ENCODE data around the gene MRPL16.
"Not testable (repeated sequence)": the region's sequence is repeated elsewhere in the genome, so short reads cannot be mapped to it uniquely, and the experiment has no call there.

The MRPL16 gene

GRCh38 chr11:59807047-59807610 lies 3.4 kb downstream of the MRPL16 start:
- DNase-seq: no peak

GRCh38 chr11:59804061-59804460 lies 6.5 kb downstream of the MRPL16 start:
- no peak for DNase-seq

GRCh38 chr11:59802639-59803176 lies 7.9 kb downstream of the MRPL16 start:
- DNase-seq: peak in 1 of 2 donors; percentile 85

GRCh38 chr11:59801981-59802638 lies 8.5 kb downstream of the MRPL16 start:
- peak; percentile 51 to 85 for DNase-seq

GRCh38 chr11:59801160-59801706 lies 9.3 kb downstream of the MRPL16 start:
- no peak for DNase-seq

GRCh38 chr11:59800390-59801025 lies 10.1 kb downstream of the MRPL16 start:
- no peak for DNase-seq

- no peak for DNase-seq
Measured at GRCh38 chr11:59794417-59794816, 16.2 kb downstream of the MRPL16 start.

- DNase-seq: no peak
Measured at GRCh38 chr11:59792507-59792906, 18.1 kb downstream of the MRPL16 start.

- no peak for DNase-seq
Measured at GRCh38 chr11:59791639-59792038, 18.9 kb downstream of the MRPL16 start.

GRCh38 chr11:59787816-59788215 lies 22.8 kb downstream of the MRPL16 start:
- DNase-seq: no peak

- DNase-seq: no peak
Measured at GRCh38 chr11:59787255-59787588, 23.4 kb downstream of the MRPL16 start.

GRCh38 chr11:59785818-59786217 lies 24.8 kb downstream of the MRPL16 start:
- DNase-seq: no peak

- DNase-seq: not testable (repeated sequence)
Measured at GRCh38 chr11:59784441-59784840, 26.1 kb downstream of the MRPL16 start.

- DNase-seq: no peak
Measured at GRCh38 chr11:59783632-59784090, 26.9 kb downstream of the MRPL16 start.

- DNase-seq: no peak
Measured at GRCh38 chr11:59782080-59782479, 28.5 kb downstream of the MRPL16 start.

- no peak for DNase-seq
Measured at GRCh38 chr11:59779487-59779886, 31.1 kb downstream of the MRPL16 start.

- no peak for DNase-seq
Measured at GRCh38 chr11:59778122-59778521, 32.5 kb downstream of the MRPL16 start.

- DNase-seq: no peak
Measured at GRCh38 chr11:59777104-59777503, 33.5 kb downstream of the MRPL16 start.

- no peak for DNase-seq
Measured at GRCh38 chr11:59776210-59777066, 34.1 kb downstream of the MRPL16 start.

- no peak for DNase-seq
Measured at GRCh38 chr11:59773083-59773440, 37.5 kb downstream of the MRPL16 start.

- DNase-seq: no peak
Measured at GRCh38 chr11:59771605-59772004, 39.0 kb downstream of the MRPL16 start.

- DNase-seq: no peak
Measured at GRCh38 chr11:59770869-59771268, 39.7 kb downstream of the MRPL16 start.

- DNase-seq: no peak
Measured at GRCh38 chr11:59770319-59770718, 40.3 kb downstream of the MRPL16 start.

Measured in hippocampal formation (tissue), 2 donors.